MM.1S (cell line): Measurements from ENCODE around the gene KSR2.

ENCODE experiments used
- CTCF ChIP-seq: fragments of 300-600 bp; sonication (generic); IDR thresholded peaks from 2 replicates; pipeline ENCODE4 v1.5.1; 2016; ENCODE audit warnings: antibody characterized with exemption, low read length, mixed read lengths
- EZH2 ChIP-seq: fragments of 300-600 bp; sonication (generic); optimal IDR thresholded peaks from 2 replicates; pipeline ENCODE3; 2017; ENCODE audit warnings: low read depth, mild to moderate bottlenecking, antibody characterized with exemption, low read length, mixed read lengths
- EZH2phosphoT487 ChIP-seq: fragments of 300-600 bp; sonication (generic); IDR thresholded peaks from 2 replicates; pipeline ENCODE4 v1.6.1; 2018; ENCODE audit warnings: antibody characterized with exemption, low read length

GRCh38 chr12:117501076-117501869 lies 467.5 kb downstream of the KSR2 start:
- no peak for TF ChIP-seq CTCF
- no peak for TF ChIP-seq EZH2
- TF ChIP-seq EZH2phosphoT487 = no peak
